NCI-H345 treated with DMSO at 0.1 percent for 48 hours (cell line): ENCODE data around the gene DDX3X.
"Not testable (repeated sequence)": the region's sequence is repeated elsewhere in the genome, so short reads cannot be mapped to it uniquely, and the experiment has no call there.

Source experiments
- DNase-seq: peaks from one replicate; lab custom pipeline; 2025; ENCODE audit not compliant: unreplicated experiment; lab: John Stamatoyannopoulos, UW

DDX3X gene

GRCh38 chrX:41369152-41369551 lies 35.2 kb downstream of the DDX3X start:
- DNase-seq = no peak

GRCh38 chrX:41371575-41371974 lies 37.6 kb downstream of the DDX3X start:
- DNase-seq = not testable (repeated sequence)

- no peak for DNase-seq
These were observed 40.1 kb downstream of the DDX3X start for GRCh38 chrX:41373989-41374606.

- DNase-seq = no peak
These were observed 43.7 kb downstream of the DDX3X start for GRCh38 chrX:41377624-41378023.

GRCh38 chrX:41381685-41382084 lies 47.7 kb downstream of the DDX3X start:
- no peak for DNase-seq

GRCh38 chrX:41382714-41383645 lies 49.0 kb downstream of the DDX3X start:
- no peak for DNase-seq

- DNase-seq = no peak
These were observed 50.2 kb downstream of the DDX3X start for GRCh38 chrX:41384051-41384705.

GRCh38 chrX:41386222-41386990 lies 52.4 kb downstream of the DDX3X start:
- DNase-seq = no peak

GRCh38 chrX:41388543-41388942 lies 54.6 kb downstream of the DDX3X start:
- DNase-seq = no peak

- DNase-seq = no peak
These were observed 55.4 kb downstream of the DDX3X start for GRCh38 chrX:41389311-41389888.

- not testable (repeated sequence) for DNase-seq
These were observed 56.6 kb downstream of the DDX3X start for GRCh38 chrX:41390576-41390975.

GRCh38 chrX:41391606-41392005 lies 57.6 kb downstream of the DDX3X start:
- DNase-seq = no peak

GRCh38 chrX:41394293-41394692 lies 60.3 kb downstream of the DDX3X start:
- no peak for DNase-seq

- no peak for DNase-seq
These were observed 63.3 kb downstream of the DDX3X start for GRCh38 chrX:41397219-41397618.

GRCh38 chrX:41397768-41398167 lies 63.8 kb downstream of the DDX3X start:
- DNase-seq = no peak

GRCh38 chrX:41402556-41402955 lies 68.6 kb downstream of the DDX3X start:
- not testable (repeated sequence) for DNase-seq

- no peak for DNase-seq
These were observed 71.6 kb downstream of the DDX3X start for GRCh38 chrX:41405551-41405950.

GRCh38 chrX:41406201-41406600 lies 72.2 kb downstream of the DDX3X start:
- DNase-seq = no peak

GRCh38 chrX:41407816-41408215 lies 73.9 kb downstream of the DDX3X start:
- no peak for DNase-seq

- DNase-seq = no peak
These were observed 74.6 kb downstream of the DDX3X start for GRCh38 chrX:41408576-41408975.

GRCh38 chrX:41409006-41409405 lies 75.0 kb downstream of the DDX3X start:
- DNase-seq = no peak
